ENCODE data around the gene PNKD. TPM values are rescaled to one million over a fixed set of nuclear protein-coding genes. Genes with fewer than 3 reads are reported as not detected.
"Not testable (repeated sequence)": the region's sequence is repeated elsewhere in the genome, so short reads cannot be mapped to it uniquely, and the experiment has no call there.

Gene PNKD
- total RNA-seq, 1 donor from 2014 or later = 32.9 TPM

GRCh38 chr2:218273214-218273907, 3.0 kb downstream of the PNKD start:
- not testable (repeated sequence) for DNase-seq

GRCh38 chr2:218273908-218274249, 3.6 kb downstream of the PNKD start:
- no peak for DNase-seq

- no peak for DNase-seq
These were observed 4.3 kb downstream of the PNKD start for GRCh38 chr2:218274586-218274985.

- no peak for DNase-seq
These were observed 5.2 kb downstream of the PNKD start for GRCh38 chr2:218275371-218276072.

GRCh38 chr2:218276986-218277755, 6.9 kb downstream of the PNKD start:
- no peak for DNase-seq

GRCh38 chr2:218277921-218278320, 7.6 kb downstream of the PNKD start:
- no peak for DNase-seq

GRCh38 chr2:218278531-218279360, 8.4 kb downstream of the PNKD start:
- DNase-seq = no peak

- DNase-seq = no peak
These were observed 10.0 kb downstream of the PNKD start for GRCh38 chr2:218280260-218280870.

GRCh38 chr2:218281449-218281848, 11.1 kb downstream of the PNKD start:
- no peak for DNase-seq

GRCh38 chr2:218282173-218282991, 12.1 kb downstream of the PNKD start:
- peak; percentile 84 for DNase-seq

GRCh38 chr2:218284106-218284811, 13.9 kb downstream of the PNKD start:
- DNase-seq = no peak

- DNase-seq = no peak
These were observed 15.3 kb downstream of the PNKD start for GRCh38 chr2:218285604-218286003.

- DNase-seq = peak; percentile 98
These were observed 16.5 kb downstream of the PNKD start for GRCh38 chr2:218286570-218287459.

- DNase-seq = peak; percentile 59
These were observed 19.5 kb downstream of the PNKD start for GRCh38 chr2:218289639-218290315.

- DNase-seq = no peak
These were observed 20.3 kb downstream of the PNKD start for GRCh38 chr2:218290316-218291261.

- no peak for DNase-seq
These were observed 21.2 kb downstream of the PNKD start for GRCh38 chr2:218291318-218292047.
